Stimulated activated CD8-positive, alpha-beta memory T cell treated with anti-CD3 and anti-CD28 coated beads, Interleukin-15, amount 100 ng/mL, for 4 hours (primary cell): ENCODE results near the gene WDR91.
"Not testable (repeated sequence)": the region's sequence is repeated elsewhere in the genome, so short reads cannot be mapped to it uniquely, and the experiment has no call there.

ENCODE experiments used
- DNase-seq, 2 donors: peaks; one replicate each; pipeline ENCODE4 v3.0.0-alpha.2; 2020; ENCODE audit warnings: low read depth in 2 of 2

Gene WDR91

GRCh38 chr7:135234095-135234494, 22.8 kb upstream of the WDR91 start:
- DNase-seq, result not testable (repeated sequence)

DNA sequence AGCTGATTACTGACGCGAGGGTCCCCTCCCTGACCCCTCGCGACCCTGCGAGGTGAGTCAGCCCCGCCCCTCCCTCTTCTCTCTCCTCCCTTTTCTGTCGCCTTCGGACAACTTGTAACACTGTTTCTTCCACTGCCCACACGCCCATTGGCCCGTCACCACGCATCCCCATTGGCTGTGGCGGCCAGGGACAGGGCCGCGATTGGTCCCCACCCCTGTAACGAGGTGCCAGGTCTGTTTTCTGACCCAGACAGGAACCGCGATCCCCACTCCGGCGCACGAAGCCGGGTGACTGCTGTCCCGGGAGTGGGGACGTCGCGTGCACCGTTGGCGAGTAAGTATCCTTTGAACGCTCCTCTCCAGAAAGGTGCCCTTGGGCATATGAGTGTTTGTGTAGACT, 22.2 kb upstream of the WDR91 start, which contains the start of gene STRA8:
Gene STRA8, plus strand, starts transcription at position 269 of the 400 bp plus-strand sequence. CDS start 6,687 bp downstream, outside the sequence.
- no peak for DNase-seq

DNA sequence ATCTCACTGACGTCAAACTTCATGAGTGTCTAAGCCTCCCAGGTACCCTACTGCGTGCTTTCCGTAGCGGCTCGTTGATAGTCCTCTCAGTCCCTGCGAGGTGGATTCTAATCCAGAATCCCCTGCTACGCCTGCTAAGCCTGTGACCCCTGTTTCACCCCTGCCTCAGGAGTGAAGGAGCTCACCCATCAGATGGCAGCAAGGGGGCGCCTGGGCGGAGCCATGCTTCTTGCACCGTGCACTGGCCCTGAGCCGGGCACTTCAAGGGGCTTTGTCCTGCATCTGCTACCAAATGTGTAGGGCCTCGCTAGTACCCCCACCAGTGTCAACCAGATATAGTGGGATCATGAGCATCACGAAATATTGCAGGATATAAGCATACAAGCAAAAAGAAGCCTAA, 21.4 kb upstream of the WDR91 start:
- DNase-seq, result no peak

DNA sequence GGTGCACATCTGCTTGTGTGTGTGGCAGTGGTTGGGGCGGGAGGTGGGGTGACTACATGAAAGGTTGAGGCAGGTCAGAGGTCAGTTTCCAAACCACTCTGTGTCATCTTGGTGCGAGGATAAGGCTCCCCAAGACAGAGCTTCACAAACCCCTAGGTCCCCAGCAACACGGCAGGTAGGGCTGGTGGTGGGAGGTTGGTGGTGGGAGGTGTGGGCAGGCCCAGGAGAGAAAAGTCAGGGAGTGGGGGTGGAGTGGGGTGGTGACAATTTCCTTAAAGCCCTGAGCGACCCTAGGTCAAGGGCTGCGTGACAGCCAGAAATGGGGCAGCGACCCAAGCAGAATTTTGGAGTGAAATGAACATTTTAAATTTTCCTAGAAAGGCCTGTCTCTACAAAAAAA, 20.8 kb upstream of the WDR91 start:
- DNase-seq, result no peak

GRCh38 chr7:135231686-135232085, 20.4 kb upstream of the WDR91 start:
- DNase-seq, result no peak

GRCh38 chr7:135224027-135224426, 12.7 kb upstream of the WDR91 start:
- DNase-seq, result no peak

DNA sequence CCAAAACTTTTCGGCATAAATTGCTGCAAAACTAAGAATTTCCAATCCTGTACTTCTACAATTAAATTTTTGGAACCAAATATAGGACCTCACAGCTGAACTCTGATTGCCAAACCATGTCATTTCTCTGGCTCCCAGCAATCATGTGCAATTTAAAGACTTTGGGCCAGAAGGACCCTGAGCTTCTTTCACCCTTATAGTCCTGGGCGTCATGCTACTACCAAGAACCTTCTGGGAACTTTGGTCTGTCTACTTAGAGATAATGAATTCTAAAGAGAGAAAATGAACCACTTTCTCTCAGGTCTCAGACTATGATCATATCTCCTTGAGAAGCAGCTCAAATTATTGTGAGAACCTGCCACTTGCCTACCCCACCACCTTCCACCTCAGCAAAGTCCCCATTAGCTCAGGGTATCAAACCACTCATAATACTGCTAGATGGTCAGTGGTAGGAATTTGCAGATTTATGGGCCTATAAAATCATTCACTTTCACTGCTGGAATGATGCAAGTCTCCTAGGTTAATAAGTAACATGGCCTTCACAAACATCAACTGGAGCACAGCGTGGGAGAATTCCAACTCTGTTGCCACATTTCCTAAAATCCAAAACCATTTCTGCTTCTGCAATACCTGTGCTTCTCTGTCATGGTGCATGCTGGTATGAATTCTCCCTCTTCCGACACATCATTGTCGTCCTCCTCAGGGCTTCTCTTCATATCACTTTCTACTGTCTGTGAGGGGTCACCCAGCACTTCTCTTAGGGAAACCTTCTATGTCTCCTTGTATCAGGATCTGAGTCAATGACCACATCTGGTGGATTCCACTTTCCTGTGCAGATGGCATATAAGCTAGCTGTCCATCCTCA, 6.6 kb upstream of the WDR91 start:
- no peak for DNase-seq

- no peak for DNase-seq
Measured at GRCh38 chr7:135215698-135216097, 4.4 kb upstream of the WDR91 start.

DNA sequence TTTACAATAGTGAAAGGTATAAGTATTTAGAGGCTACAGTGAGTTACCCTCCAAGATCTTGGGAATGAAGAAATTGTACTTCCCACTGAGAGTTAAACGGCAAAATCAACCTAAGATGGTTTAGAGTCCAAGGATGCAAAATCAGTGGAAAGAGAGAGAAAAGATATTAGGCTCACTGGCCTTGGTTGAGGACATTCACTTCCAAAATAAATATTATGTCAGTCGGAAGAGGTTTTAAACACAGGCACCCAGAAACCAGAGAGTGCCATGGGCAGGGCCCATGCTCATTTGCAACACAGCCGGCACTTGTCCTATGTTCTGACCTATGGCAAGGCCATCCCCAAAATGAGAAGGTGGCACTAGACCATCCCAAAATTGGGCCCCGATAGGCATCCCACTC, 3.9 kb upstream of the WDR91 start:
- DNase-seq, result no peak

DNA sequence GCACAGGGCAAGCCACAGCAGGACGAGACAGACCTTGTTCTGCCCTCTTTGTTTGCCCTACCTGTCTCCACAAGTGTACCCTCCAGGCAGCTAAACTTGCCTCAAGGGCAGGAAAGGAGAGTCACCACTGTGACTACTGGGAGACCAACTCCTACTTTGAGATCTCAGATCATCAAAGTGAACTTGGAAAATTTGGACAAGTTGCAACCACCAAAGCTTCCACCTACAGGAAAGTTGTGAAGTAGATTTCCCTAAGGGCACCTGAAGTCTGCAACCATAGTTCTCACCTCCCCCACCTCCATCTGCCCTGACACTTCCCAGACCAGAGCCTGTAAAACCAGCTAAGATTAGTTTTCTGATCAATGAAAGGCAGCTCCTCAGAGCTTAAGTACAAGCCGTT, 2.5 kb upstream of the WDR91 start:
- no peak for DNase-seq

DNA sequence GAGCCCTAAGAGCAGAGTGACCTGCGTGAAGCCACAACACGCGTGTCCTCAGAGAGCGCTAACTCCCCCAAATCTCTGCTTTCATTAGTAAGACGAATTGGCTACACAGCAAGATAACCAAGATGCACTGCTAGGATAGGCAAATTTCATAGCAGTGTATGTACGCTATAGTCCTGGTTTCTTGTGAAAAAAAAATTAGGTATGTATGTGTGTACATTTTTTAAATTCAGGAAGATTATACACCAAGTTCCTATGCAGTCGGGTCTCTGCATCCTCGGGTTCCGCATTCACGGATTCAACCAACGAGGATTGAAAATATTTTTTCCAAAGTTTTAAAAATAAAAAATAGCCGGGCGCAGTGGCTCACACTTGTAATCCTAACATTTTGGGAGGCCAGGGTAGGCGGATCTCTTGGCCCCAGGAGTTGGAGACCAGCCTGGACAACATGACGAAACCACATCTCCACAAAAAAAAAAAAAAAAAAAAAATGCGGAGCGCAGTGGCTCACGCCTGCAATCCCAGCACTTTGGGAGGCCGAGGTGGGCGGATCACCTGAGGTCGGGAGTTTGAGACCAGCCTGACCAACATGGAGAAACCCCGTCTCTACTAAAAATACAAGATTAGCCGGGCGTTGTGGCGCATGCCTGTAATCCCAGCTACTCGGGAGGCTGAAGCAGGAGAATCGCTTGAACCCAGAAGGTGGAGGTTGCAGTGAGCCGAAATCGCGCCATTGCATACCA, 790 bp upstream of the WDR91 start:
- not testable (repeated sequence) for DNase-seq

DNA sequence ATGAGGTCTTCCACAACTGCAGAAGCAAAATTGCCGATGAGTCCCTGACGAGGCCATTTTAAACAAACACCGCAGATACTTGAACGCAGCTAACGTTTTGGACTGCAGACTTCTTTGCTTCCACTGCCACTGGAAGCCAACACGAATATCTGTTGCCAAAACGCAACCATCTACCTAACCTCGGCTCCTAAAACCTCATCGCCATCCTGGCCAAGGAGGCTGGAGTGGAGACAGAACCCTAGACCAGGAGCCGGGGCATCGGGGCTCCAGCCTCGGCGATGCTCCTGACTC, 493 bp downstream of the WDR91 start:
- no peak for DNase-seq

GRCh38 chr7:135209225-135209834, 2.0 kb downstream of the WDR91 start:
- no peak for DNase-seq

GRCh38 chr7:135208102-135208793, 3.1 kb downstream of the WDR91 start:
- DNase-seq, result no peak

GRCh38 chr7:135207406-135208101, 3.8 kb downstream of the WDR91 start:
- no peak for DNase-seq

- DNase-seq, result no peak
Measured at GRCh38 chr7:135206941-135207391, 4.4 kb downstream of the WDR91 start.

GRCh38 chr7:135205850-135206249, 5.5 kb downstream of the WDR91 start:
- DNase-seq, result no peak

DNA sequence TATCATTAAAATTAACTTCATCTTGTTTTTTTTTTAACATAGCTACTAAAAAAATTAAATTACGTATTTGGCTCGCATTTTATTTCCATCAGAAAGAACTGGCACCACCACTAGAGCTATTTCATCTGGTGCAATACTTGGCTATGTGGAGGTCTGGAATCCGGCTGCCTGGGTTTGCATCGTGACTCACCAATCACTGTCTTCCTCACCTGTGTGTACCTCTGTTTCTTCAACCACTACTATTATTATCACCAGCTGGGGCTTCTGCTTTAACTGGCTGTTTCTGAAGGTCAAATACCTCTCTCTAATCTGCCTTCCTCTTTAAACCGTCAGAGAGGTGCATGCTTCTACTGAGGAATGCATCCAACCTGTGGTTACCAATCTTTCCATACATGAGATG, 6.5 kb downstream of the WDR91 start:
- no peak for DNase-seq

DNA sequence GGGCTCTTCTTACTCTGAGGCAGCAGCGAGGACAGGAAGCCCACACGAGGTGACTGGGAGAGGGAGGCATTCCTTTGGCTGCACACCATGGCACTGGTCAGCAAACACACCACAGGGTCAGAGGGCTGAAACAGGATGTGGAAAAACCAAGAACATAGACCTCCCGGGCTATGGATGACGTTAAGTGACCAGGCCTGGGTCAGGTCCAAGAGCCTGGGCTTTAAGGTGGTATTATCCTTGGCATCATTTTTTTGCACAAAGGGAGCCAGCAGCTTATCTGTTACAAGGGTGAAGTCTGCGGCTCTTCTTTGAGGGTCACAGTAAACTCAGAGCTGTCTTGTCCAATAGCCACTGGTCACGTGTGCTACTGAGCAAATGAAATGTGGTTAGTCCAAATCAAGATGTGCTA, 7.0 kb downstream of the WDR91 start:
- no peak for DNase-seq

DNA sequence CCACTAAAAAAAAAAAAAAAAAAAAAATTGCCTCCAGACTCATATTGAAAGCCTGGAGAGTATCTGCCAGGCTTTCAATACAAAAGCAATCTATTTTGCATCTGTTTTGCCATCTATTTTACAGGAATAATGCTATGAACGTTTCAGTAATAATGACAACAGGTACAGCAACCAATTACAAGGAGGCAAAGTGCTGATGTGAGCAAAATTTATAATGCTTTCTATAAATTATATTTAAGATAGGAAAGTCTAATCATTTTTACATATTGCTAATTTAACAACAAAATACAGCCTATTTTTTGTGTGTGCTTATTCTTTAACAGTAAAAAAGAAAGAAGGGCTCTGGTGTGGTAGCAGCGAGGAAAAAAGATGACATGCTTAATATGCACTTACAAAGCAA, 10.0 kb downstream of the WDR91 start:
- no peak for DNase-seq

- DNase-seq, result no peak
Measured at GRCh38 chr7:135200821-135201331, 10.4 kb downstream of the WDR91 start.
